Esophagus squamous epithelium (tissue), 4 donors: ENCODE results near the gene EBPL.

Experiments used
- POLR2A ChIP-seq, 4 donors: fragments of 450-650 bp; IDR thresholded peaks; one replicate each; pipeline ENCODE4 v1.6.1; 2017; ENCODE audit warnings: antibody characterized with exemption in 4 of 4, mild to moderate bottlenecking in 4 of 4, moderate library complexity in 3 of 4
- TF ChIP-seq, protein P1 (sequence below), 6 experiments: fragments of 450-650 bp in 4 of 6; fragments of 200-600 bp in 2 of 6; sonication (generic) in 2 of 6; IDR thresholded peaks; one replicate each; pipeline ENCODE4 v1.5.1; 2016 to 2019; ENCODE audit warnings: antibody characterized with exemption in 6 of 6, mild to moderate bottlenecking in 4 of 6, moderate library complexity in 4 of 6

DNA sequence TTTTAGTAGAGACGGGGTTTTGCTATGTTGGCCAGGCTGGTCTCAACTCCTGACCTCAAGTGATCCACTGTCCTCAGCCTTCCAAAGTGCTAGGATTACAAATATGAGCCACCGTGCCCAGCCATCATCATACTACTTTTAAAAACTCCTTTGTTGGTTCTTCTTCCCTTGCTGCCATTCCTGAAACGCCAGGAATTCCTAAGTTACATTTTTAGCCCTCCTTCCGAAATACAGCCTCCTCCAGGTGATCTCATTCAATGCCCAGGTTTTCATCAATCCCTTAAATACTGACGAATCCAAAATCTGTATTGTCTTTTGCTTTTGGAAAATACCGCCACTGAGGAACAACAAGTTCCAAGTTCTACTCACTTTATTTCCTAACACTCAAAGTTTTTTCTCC lies 25.3 kb upstream of the EBPL start:
- TF ChIP-seq, protein P1, sequence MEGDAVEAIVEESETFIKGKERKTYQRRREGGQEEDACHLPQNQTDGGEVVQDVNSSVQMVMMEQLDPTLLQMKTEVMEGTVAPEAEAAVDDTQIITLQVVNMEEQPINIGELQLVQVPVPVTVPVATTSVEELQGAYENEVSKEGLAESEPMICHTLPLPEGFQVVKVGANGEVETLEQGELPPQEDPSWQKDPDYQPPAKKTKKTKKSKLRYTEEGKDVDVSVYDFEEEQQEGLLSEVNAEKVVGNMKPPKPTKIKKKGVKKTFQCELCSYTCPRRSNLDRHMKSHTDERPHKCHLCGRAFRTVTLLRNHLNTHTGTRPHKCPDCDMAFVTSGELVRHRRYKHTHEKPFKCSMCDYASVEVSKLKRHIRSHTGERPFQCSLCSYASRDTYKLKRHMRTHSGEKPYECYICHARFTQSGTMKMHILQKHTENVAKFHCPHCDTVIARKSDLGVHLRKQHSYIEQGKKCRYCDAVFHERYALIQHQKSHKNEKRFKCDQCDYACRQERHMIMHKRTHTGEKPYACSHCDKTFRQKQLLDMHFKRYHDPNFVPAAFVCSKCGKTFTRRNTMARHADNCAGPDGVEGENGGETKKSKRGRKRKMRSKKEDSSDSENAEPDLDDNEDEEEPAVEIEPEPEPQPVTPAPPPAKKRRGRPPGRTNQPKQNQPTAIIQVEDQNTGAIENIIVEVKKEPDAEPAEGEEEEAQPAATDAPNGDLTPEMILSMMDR (IDR thresholded peaks at IDR 0.05): no peak
- TF ChIP-seq POLR2A (IDR thresholded peaks at IDR 0.05): no peak
